NB4 (cell line): Measurements from ENCODE around the gene YWHAQ.
A peak's percentile ranks its signal among the peaks of the same experiment; 100 is the strongest.

Experiments used
- DNase-seq: peaks from one replicate; pipeline ENCODE4 v3.0.0; 2010; ENCODE audit warnings: low read depth
- H3K4me3 ChIP-seq: one replicate; pipeline ENCODE4 v1.5.1; 2011; ENCODE audit warnings: mild to moderate bottlenecking, low read depth, low read length, moderate library complexity
- MYC ChIP-seq: IDR thresholded peaks from 2 replicates; pipeline ENCODE4 v1.6.1; 2011; ENCODE audit warnings: low read depth, low read length
- POLR2A ChIP-seq: IDR thresholded peaks from 2 replicates; pipeline ENCODE4 v1.6.1; 2011; ENCODE audit warnings: mild to moderate bottlenecking; ENCODE audit not compliant: insufficient read length; ENCODE audit errors: extremely low read depth
- TF ChIP-seq, protein P1 (sequence below): IDR thresholded peaks from 2 replicates; pipeline ENCODE4 v1.6.1; 2011; ENCODE audit warnings: low read depth, low read length
- TF ChIP-seq, protein P2 (sequence below): IDR thresholded peaks from one replicate; pipeline ENCODE4 v1.5.1; 2012; ENCODE audit warnings: low read depth, low read length

YWHAQ gene

DNA sequence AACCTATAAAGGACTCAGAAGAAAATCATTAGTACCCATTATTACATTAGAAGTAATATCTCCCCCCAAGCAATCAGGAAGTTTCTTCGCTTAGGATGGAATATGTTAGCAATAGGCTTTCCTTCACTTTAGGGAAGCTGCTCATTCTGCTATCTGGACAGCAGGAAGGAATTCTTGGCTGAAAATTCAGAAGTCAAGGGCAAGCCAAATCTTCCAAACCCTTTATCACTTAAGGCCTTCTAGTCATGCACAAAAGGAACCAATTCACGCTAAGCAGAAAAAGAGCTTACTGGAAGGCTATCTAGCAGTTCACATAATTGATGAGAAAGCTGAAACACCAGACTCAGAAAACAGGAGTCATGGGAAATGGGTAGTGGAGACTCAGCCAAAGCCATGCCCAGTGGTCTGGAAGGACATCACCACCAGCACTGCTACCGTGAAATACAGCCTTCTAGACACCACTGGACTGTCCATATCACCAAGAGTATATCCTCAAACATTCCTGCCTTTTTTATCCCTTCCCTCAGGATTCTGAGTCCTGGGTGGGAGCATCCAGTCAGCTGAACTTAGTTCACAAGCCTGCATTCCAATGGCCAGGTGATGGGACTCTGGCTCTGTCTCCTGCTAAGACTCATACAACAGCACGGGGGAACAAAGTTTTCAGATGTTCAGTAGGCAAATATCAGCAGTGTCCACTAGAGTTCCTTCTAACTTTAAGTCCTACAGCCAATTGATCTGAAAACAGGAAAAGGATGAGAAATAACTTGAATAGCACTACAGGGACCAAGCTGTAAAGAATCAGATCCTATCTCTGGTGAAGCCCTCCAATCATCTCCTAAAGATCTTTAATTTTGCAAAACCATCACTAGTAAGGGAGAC lies 60.4 kb downstream of the YWHAQ start:
- TF ChIP-seq, protein P1, sequence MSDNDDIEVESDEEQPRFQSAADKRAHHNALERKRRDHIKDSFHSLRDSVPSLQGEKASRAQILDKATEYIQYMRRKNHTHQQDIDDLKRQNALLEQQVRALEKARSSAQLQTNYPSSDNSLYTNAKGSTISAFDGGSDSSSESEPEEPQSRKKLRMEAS = no peak
- TF ChIP-seq, protein P2, sequence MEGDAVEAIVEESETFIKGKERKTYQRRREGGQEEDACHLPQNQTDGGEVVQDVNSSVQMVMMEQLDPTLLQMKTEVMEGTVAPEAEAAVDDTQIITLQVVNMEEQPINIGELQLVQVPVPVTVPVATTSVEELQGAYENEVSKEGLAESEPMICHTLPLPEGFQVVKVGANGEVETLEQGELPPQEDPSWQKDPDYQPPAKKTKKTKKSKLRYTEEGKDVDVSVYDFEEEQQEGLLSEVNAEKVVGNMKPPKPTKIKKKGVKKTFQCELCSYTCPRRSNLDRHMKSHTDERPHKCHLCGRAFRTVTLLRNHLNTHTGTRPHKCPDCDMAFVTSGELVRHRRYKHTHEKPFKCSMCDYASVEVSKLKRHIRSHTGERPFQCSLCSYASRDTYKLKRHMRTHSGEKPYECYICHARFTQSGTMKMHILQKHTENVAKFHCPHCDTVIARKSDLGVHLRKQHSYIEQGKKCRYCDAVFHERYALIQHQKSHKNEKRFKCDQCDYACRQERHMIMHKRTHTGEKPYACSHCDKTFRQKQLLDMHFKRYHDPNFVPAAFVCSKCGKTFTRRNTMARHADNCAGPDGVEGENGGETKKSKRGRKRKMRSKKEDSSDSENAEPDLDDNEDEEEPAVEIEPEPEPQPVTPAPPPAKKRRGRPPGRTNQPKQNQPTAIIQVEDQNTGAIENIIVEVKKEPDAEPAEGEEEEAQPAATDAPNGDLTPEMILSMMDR = no peak
- TF ChIP-seq POLR2A (no peak), MYC (no peak)
- DNase-seq = no peak
- H3K4me3 ChIP-seq = no peak overlapping the region

DNA sequence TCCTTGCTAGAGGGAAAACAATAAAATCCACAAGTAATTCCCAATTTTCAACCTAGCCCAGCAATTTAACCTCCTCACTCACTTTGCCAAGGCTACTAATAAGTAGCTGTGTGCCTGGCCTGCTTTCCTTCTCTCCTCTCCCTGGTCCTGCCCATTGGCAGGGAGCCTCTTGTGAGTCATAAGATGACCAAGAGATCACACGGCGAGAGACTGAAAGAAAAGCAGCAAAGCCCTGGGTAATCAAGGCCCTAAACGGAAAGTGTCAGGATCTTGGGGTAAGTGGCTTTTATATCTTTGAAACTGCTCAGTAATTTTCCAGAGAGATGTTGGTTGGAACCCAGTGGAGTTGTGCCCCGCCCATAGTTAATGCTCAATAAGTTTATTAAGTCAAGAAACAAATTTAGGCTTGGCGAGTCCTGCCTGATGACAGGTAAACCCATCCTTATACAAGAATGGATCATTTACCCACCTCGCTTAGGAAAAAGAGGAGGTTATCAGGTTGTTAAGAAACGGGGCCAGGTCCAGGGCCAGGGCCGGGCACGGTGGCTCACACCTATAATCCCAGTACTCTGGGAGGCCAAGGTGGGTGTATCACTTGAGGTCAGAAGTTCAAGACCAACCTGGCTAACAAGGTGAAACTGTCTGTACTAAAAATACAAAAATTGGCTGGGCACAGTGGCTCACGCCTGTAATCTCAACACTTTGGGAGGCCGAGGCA lies 65.2 kb downstream of the YWHAQ start:
- DNase-seq = no peak
- TF ChIP-seq, protein P2 = no peak
- TF ChIP-seq, protein P1 = no peak
- TF ChIP-seq MYC = no peak
- TF ChIP-seq POLR2A = no peak
- no peak overlapping the region for H3K4me3 ChIP-seq

DNA sequence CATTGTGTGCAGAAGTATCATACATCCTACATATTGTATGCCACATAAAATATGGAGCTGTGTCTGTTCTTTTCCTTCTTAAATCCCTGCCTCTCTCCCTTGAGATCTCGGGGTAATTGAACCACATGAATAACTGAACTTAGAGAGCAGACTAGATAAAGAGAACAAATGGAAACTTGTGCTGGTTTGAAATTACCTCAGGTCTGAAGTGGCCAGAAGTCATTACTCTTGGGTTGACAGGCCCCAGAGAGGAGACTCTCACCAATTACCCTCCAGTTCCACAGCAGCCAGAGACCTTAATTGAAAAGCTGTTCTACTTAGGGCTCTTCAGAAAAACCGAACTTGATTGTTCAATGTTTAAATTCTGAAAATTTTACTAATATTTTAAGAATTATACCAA lies 70.2 kb downstream of the YWHAQ start:
- H3K4me3 ChIP-seq = no peak overlapping the region
- no peak for DNase-seq
- TF ChIP-seq MYC (no peak), POLR2A (no peak)
- TF ChIP-seq, protein P1 = no peak
- TF ChIP-seq, protein P2 = no peak

DNA sequence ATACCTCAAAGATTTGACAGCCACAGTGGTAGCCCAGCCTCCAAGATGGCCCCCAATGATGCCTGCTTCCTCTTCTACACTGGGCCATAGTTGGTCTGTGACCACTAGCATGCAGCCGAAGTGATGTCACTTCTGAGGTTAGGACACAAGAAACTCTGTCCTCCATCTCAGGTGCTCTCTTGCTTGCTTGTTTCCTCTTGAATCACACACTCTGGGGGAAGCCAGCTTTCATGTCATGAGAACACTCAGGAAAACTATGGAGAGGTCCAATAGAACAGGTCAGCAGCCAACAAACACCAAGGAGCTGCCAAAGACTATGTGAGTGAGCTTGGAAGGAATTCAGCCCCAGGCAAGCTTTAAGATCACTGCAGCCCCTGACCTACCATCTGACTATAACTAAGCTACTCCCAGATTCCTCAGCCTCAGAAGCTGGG lies 71.8 kb downstream of the YWHAQ start:
- H3K4me3 ChIP-seq = no peak overlapping the region
- TF ChIP-seq, protein P2 = no peak
- TF ChIP-seq, protein P1 = no peak
- TF ChIP-seq MYC (no peak), POLR2A (no peak)
- DNase-seq = peak; percentile 47

DNA sequence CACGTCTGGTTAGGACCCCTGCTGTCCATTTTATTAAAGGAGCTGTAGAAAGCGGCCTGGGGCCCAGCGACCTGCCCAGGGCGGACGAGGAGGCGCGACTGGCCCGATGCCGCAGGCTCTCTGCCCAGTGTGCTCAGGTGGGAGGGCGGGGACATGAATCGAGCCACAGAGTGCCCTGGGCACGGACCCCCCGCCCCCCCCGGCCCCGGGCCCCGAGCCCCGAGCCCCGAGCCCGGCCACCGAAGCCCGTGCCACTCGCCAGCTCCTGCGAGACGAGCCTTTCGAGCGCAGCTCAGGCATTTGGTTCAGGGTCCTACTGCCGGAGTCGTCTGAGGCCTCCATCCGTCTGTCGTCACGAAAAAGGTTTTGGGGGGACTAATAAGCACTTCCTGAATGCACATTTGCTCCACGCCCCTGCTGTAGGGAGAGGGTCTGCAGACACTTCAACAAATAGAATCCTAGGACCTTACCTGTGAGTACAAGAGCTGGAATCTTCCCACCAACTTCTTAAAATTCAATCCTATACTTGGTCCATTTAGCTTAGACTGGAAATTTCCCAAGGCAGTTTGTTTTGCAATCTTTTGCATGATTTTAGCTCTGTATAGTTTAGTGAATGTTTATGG lies 74.6 kb downstream of the YWHAQ start:
- H3K4me3 ChIP-seq = peak overlapping the region; percentile 87
- TF ChIP-seq, protein P1 = no peak
- TF ChIP-seq MYC = no peak
- peak; percentile 79 for DNase-seq
